Glutamatergic neuron (in vitro differentiated cells): Measurements from ENCODE around the gene IMP4. TPM values are rescaled to one million over a fixed set of nuclear protein-coding genes. Genes with fewer than 3 reads are reported as not detected.
A peak's percentile ranks its signal among the peaks of the same experiment; 100 is the strongest.

Source experiments
- DNase-seq: peaks from one replicate; pipeline ENCODE4 v3.0.0; 2022
- H3K27ac Mint-ChIP-seq: one replicate; pipeline ENCODE4 v1.8.0; 2020; ENCODE audit warnings: mild to moderate bottlenecking, mixed read lengths, inconsistent platforms; ENCODE audit not compliant: unreplicated experiment
- H3K27me3 Mint-ChIP-seq: one replicate; pipeline ENCODE4 v1.8.0; 2020; ENCODE audit warnings: mild to moderate bottlenecking, moderate library complexity, mixed read lengths, inconsistent platforms; ENCODE audit not compliant: unreplicated experiment
- H3K36me3 Mint-ChIP-seq: one replicate; pipeline ENCODE4 v1.8.0; 2020; ENCODE audit warnings: mild to moderate bottlenecking, mixed read lengths, inconsistent platforms; ENCODE audit not compliant: unreplicated experiment
- H3K4me1 Mint-ChIP-seq: one replicate; pipeline ENCODE4 v1.8.0; 2020; ENCODE audit warnings: mild to moderate bottlenecking, low read depth, mixed read lengths, inconsistent platforms; ENCODE audit not compliant: unreplicated experiment
- H3K4me3 Mint-ChIP-seq: one replicate; pipeline ENCODE4 v1.8.0; 2020; ENCODE audit warnings: mild to moderate bottlenecking, mixed read lengths, inconsistent platforms; ENCODE audit not compliant: unreplicated experiment
- H3K9me3 Mint-ChIP-seq: one replicate; pipeline ENCODE4 v1.8.0; 2020; ENCODE audit warnings: mild to moderate bottlenecking, moderate library complexity, mixed read lengths, inconsistent platforms; ENCODE audit not compliant: unreplicated experiment
- CTCF ChIP-seq: fragments of 200-600 bp; sonication (generic); IDR thresholded peaks from one replicate; pipeline ENCODE4 v1.5.0; 2021; ENCODE audit not compliant: partially characterized antibody, unreplicated experiment
- long read RNA-seq: library from polyadenylated mRNA; unstranded; transcript quantifications from one replicate; pipeline ENCODE4 v2.0.0, GENCODE V29; 2020; ENCODE audit not compliant: unreplicated experiment
- total RNA-seq: library from RNA; stranded (reverse); fragmentation: NEBNext Ultra II Directional; extraction: Animal tissue kit (Norgen Biotek cat#: 25700); gene quantifications from one replicate; pipeline ENCODE4 v1.2.1, GENCODE V29; 2021; ENCODE audit not compliant: unreplicated experiment

IMP4 gene, protein sequence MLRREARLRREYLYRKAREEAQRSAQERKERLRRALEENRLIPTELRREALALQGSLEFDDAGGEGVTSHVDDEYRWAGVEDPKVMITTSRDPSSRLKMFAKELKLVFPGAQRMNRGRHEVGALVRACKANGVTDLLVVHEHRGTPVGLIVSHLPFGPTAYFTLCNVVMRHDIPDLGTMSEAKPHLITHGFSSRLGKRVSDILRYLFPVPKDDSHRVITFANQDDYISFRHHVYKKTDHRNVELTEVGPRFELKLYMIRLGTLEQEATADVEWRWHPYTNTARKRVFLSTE
- 48.3 TPM for total RNA-seq
- long read RNA-seq, transcript IMP4-202 (9 exons, 822 nt): minor isoform, 10 of 68 reads
- long read RNA-seq, transcript IMP4-208 (8 exons, 2,379 nt): minor isoform, 13 of 68 reads
- long read RNA-seq, transcript IMP4-201 (9 exons, 1,740 nt): major isoform, 35 of 68 reads
- long read RNA-seq, partial matches to known transcripts: 1 of 68 reads
- long read RNA-seq, other reads (novel, unspliced or antisense): 8 of 68 reads

- Mint-ChIP-seq H3K9me3 (peaks cover 13% of the 10 kb centered on the region), H3K27me3 (peaks cover 7% of the 10 kb centered on the region), H3K4me3 (peak within 1 kb of the TSS; percentile 100), H3K4me1 (peaks cover 9% of the 10 kb centered on the region), H3K36me3 (peaks cover 10% of the 10 kb centered on the region), H3K27ac (peak within 1 kb of the TSS; percentile 99)
- no peak for TF ChIP-seq CTCF
- DNase-seq: peak; percentile 90
These were observed at the start of gene IMP4 for GRCh38 chr2:130342533-130343275. IMP4 (plus strand) TSS chr2:130342897; CDS start chr2:130342933, 36 bp downstream.

- H3K36me3 Mint-ChIP-seq: no peaks in the 10 kb centered on the region
- no peak for TF ChIP-seq CTCF
- H3K27ac Mint-ChIP-seq: no peak overlapping the region
- H3K4me1 Mint-ChIP-seq: no peaks in the 10 kb centered on the region
- no peak for DNase-seq
- no peaks in the 10 kb centered on the region for H3K9me3 Mint-ChIP-seq
- peaks cover 3% of the 10 kb centered on the region for H3K27me3 Mint-ChIP-seq
- H3K4me3 Mint-ChIP-seq: no peak overlapping the region
These were observed 42.3 kb upstream of the IMP4 start for GRCh38 chr2:130300258-130300969.

DNA sequence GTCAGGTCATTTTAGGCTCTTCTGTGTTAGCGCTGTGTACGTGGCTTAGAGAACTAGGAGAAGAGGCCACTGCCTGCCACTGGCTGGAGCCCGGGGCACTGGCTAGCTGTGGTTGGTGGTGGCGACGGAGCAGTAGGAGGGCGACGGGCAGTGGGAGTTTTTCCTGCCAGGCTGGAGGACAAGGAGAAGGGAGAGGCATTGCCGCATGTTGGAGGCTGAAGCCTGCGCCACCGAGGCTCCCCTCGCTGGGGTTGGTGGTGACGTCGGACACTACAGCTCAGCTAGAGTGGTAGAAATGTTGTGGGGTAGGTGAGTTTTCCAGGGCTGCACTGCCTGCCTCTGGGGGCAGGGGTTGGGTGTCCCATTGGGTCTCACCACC, 41.7 kb upstream of the IMP4 start:
- TF ChIP-seq CTCF: no peak
- no peak for DNase-seq
- H3K27me3 Mint-ChIP-seq: peaks cover 3% of the 10 kb centered on the region
- H3K9me3 Mint-ChIP-seq: no peaks in the 10 kb centered on the region
- H3K4me3 Mint-ChIP-seq: no peak overlapping the region
- H3K4me1 Mint-ChIP-seq: no peaks in the 10 kb centered on the region
- no peaks in the 10 kb centered on the region for H3K36me3 Mint-ChIP-seq
- H3K27ac Mint-ChIP-seq: no peak overlapping the region

DNA sequence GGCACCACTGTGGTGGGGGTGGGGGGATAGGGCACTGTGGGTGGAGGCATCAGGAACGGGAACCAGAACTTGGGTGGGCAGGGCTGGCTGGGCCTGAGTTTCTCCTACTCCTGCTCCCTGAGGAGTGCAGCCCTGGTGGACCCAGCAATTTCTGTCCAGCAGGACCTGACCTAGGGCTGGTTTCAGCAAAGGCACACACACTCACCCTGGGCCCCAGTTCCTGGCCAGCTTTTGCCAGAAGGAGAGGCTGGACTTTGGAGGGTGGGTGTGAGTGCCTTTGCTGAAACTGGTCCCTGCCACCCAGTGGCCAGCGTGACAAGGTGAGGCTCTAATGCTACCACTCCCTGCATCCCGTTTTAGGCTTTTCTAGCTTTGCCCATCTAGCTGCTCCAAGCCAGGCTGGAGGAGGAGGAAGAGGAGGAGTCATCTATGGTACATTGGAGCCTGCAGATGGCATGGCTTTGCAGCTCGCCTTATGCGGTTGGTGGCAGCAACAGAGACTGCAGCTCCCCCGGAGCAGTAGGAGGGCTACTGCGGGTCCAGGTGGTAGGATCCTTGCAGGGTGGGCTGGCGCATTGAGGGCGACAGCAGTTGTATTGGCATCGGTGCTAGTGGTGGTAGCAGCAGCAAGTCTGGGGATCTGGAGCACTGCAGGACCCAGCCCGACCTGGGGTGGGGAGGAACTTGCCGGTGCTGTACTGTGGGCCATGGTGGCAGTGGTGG, 40.4 kb upstream of the IMP4 start:
- TF ChIP-seq CTCF: no peak
- Mint-ChIP-seq H3K4me1 (no peaks in the 10 kb centered on the region), H3K27ac (no peak overlapping the region), H3K4me3 (no peak overlapping the region), H3K27me3 (peaks cover 5% of the 10 kb centered on the region), H3K9me3 (no peaks in the 10 kb centered on the region), H3K36me3 (no peaks in the 10 kb centered on the region)
- DNase-seq: no peak
